SK-N-SH treated with all-trans-retinoic acid at 6 μM for 48 hours (cell line): ENCODE results near the gene RFXAP.

Experiments
- ATAC-seq: fragments of 200-7000 bp; cut with Tn5 transposase; 3 replicates; pipeline ENCODE4 v1.9.1; 2020; ENCODE audit warnings: mild to moderate bottlenecking, moderate library complexity
- ARNTL ChIP-seq: fragments of 450-650 bp; formaldehyde crosslinking; IDR thresholded peaks from 2 replicates; pipeline ENCODE4 v1.5.0; 2020; ENCODE audit warnings: low read depth, mild to moderate bottlenecking, moderate library complexity, borderline replicate concordance
- BACH2 ChIP-seq: fragments of 250-450 bp; sonication (Bioruptor Pico); IDR thresholded peaks from 2 replicates; pipeline ENCODE4 v1.9.0; 2021; ENCODE audit warnings: mild to moderate bottlenecking, borderline replicate concordance
- CSDC2 ChIP-seq: fragments of 250-450 bp; sonication (Bioruptor Pico); IDR thresholded peaks from 2 replicates; pipeline ENCODE4 v1.5.0; 2020; ENCODE audit warnings: mild to moderate bottlenecking, moderate library complexity
- CSRNP3 ChIP-seq: fragments of 250-450 bp; sonication (Bioruptor Pico); IDR thresholded peaks from 2 replicates; pipeline ENCODE4 v1.5.1; 2021; ENCODE audit warnings: mild to moderate bottlenecking, moderate library complexity
- ESRRG ChIP-seq: fragments of 250-450 bp; sonication (Bioruptor Pico); IDR thresholded peaks from 2 replicates; pipeline ENCODE4 v1.6.1; 2021; ENCODE audit warnings: mild to moderate bottlenecking
- GLIS3 ChIP-seq: fragments of 250-450 bp; sonication (Bioruptor Pico); IDR thresholded peaks from 2 replicates; pipeline ENCODE4 v1.5.0; 2020; ENCODE audit warnings: mild to moderate bottlenecking, moderate library complexity
- ISL1 ChIP-seq: fragments of 250-450 bp; sonication (Bioruptor Pico); IDR thresholded peaks from 2 replicates; pipeline ENCODE4 v2.1.2; 2022; ENCODE audit warnings: mild to moderate bottlenecking, moderate library complexity
- OSR1 ChIP-seq: fragments of 250-450 bp; sonication (Bioruptor Pico); IDR thresholded peaks from 2 replicates; pipeline ENCODE4 v1.8.0; 2022; ENCODE audit warnings: moderate library complexity, mild to moderate bottlenecking, inconsistent platforms
- PPARA ChIP-seq: fragments of 250-450 bp; sonication (Bioruptor Pico); IDR thresholded peaks from 2 replicates; pipeline ENCODE4 v1.5.0; 2020; ENCODE audit warnings: mild to moderate bottlenecking, borderline replicate concordance
- RARB ChIP-seq: fragments of 250-450 bp; sonication (Bioruptor Pico); IDR thresholded peaks from 2 replicates; pipeline ENCODE4 v1.8.0; 2021; ENCODE audit warnings: mild to moderate bottlenecking, moderate library complexity
- SNAI2 ChIP-seq: fragments of 250-450 bp; sonication (Bioruptor Pico); IDR thresholded peaks from 2 replicates; pipeline ENCODE4 v1.5.0; 2020; ENCODE audit warnings: mild to moderate bottlenecking, moderate library complexity
- TCF4 ChIP-seq: fragments of 250-450 bp; sonication (Bioruptor Pico); IDR thresholded peaks from 2 replicates; pipeline ENCODE4 v1.8.0; 2021; ENCODE audit warnings: mild to moderate bottlenecking, moderate library complexity, borderline replicate concordance
- TOX ChIP-seq: fragments of 250-450 bp; sonication (Bioruptor Pico); IDR thresholded peaks from 2 replicates; pipeline ENCODE4 v1.8.0; 2021; ENCODE audit warnings: mild to moderate bottlenecking, moderate library complexity, borderline replicate concordance
- ZC3H10 ChIP-seq: fragments of 250-450 bp; sonication (Bioruptor Pico); IDR thresholded peaks from 2 replicates; pipeline ENCODE4 v1.5.1; 2021; ENCODE audit warnings: mild to moderate bottlenecking, moderate library complexity
- ZFP3 ChIP-seq: fragments of 250-450 bp; sonication (Bioruptor Pico); IDR thresholded peaks from 2 replicates; pipeline ENCODE4 v1.5.0; 2020; ENCODE audit warnings: mild to moderate bottlenecking, moderate library complexity
- ZNF70 ChIP-seq: fragments of 450-650 bp; formaldehyde crosslinking; IDR thresholded peaks from 2 replicates; pipeline ENCODE4 v1.5.0; 2020; ENCODE audit warnings: mild to moderate bottlenecking, moderate library complexity
- ZNF8 ChIP-seq: fragments of 450-650 bp; formaldehyde crosslinking; IDR thresholded peaks from 2 replicates; pipeline ENCODE4 v1.5.0; 2020; ENCODE audit warnings: mild to moderate bottlenecking, moderate library complexity
- TF ChIP-seq, protein P1 (sequence below): fragments of 250-450 bp; sonication (Bioruptor Pico); IDR thresholded peaks from 2 replicates; pipeline ENCODE4 v1.5.1; 2020; ENCODE audit warnings: low read depth, mild to moderate bottlenecking, moderate library complexity
- TF ChIP-seq, protein P2 (sequence below): fragments of 250-450 bp; sonication (Bioruptor Pico); IDR thresholded peaks from 2 replicates; pipeline ENCODE4 v1.5.0; 2020; ENCODE audit warnings: mild to moderate bottlenecking, moderate library complexity
- TF ChIP-seq, protein P3 (sequence below): fragments of 250-450 bp; sonication (Bioruptor Pico); IDR thresholded peaks from 2 replicates; pipeline ENCODE4 v1.8.0; 2020; ENCODE audit warnings: mild to moderate bottlenecking, moderate library complexity, borderline replicate concordance
- TF ChIP-seq, protein P4 (sequence below): fragments of 250-450 bp; sonication (Bioruptor Pico); IDR thresholded peaks from 2 replicates; pipeline ENCODE4 v1.8.0; 2021; ENCODE audit warnings: low read depth, mild to moderate bottlenecking, moderate library complexity, borderline replicate concordance

The RFXAP gene

GRCh38 chr13:36788276-36788675 is 30.7 kb upstream of the RFXAP start:
- no peak for ATAC-seq
- TF ChIP-seq ZNF8 (CRISPR knock-in tag), result no peak

GRCh38 chr13:36789061-36789460 is 30.0 kb upstream of the RFXAP start:
- no peak for ATAC-seq
- TF ChIP-seq, protein P1, sequence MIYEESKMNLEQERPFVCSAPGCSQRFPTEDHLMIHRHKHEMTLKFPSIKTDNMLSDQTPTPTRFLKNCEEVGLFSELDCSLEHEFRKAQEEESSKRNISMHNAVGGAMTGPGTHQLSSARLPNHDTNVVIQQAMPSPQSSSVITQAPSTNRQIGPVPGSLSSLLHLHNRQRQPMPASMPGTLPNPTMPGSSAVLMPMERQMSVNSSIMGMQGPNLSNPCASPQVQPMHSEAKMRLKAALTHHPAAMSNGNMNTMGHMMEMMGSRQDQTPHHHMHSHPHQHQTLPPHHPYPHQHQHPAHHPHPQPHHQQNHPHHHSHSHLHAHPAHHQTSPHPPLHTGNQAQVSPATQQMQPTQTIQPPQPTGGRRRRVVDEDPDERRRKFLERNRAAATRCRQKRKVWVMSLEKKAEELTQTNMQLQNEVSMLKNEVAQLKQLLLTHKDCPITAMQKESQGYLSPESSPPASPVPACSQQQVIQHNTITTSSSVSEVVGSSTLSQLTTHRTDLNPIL (CRISPR knock-in tag), result no peak
- TF ChIP-seq ZNF70 (CRISPR knock-in tag), result no peak
- TF ChIP-seq, protein P2, sequence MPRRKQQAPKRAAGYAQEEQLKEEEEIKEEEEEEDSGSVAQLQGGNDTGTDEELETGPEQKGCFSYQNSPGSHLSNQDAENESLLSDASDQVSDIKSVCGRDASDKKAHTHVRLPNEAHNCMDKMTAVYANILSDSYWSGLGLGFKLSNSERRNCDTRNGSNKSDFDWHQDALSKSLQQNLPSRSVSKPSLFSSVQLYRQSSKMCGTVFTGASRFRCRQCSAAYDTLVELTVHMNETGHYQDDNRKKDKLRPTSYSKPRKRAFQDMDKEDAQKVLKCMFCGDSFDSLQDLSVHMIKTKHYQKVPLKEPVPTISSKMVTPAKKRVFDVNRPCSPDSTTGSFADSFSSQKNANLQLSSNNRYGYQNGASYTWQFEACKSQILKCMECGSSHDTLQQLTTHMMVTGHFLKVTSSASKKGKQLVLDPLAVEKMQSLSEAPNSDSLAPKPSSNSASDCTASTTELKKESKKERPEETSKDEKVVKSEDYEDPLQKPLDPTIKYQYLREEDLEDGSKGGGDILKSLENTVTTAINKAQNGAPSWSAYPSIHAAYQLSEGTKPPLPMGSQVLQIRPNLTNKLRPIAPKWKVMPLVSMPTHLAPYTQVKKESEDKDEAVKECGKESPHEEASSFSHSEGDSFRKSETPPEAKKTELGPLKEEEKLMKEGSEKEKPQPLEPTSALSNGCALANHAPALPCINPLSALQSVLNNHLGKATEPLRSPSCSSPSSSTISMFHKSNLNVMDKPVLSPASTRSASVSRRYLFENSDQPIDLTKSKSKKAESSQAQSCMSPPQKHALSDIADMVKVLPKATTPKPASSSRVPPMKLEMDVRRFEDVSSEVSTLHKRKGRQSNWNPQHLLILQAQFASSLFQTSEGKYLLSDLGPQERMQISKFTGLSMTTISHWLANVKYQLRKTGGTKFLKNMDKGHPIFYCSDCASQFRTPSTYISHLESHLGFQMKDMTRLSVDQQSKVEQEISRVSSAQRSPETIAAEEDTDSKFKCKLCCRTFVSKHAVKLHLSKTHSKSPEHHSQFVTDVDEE (CRISPR knock-in tag), result no peak
- TF ChIP-seq TOX, result no peak
- TF ChIP-seq, protein P3, sequence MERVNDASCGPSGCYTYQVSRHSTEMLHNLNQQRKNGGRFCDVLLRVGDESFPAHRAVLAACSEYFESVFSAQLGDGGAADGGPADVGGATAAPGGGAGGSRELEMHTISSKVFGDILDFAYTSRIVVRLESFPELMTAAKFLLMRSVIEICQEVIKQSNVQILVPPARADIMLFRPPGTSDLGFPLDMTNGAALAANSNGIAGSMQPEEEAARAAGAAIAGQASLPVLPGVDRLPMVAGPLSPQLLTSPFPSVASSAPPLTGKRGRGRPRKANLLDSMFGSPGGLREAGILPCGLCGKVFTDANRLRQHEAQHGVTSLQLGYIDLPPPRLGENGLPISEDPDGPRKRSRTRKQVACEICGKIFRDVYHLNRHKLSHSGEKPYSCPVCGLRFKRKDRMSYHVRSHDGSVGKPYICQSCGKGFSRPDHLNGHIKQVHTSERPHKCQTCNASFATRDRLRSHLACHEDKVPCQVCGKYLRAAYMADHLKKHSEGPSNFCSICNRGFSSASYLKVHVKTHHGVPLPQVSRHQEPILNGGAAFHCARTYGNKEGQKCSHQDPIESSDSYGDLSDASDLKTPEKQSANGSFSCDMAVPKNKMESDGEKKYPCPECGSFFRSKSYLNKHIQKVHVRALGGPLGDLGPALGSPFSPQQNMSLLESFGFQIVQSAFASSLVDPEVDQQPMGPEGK, result no peak
- no peak for TF ChIP-seq PPARA (CRISPR knock-in tag)
- TF ChIP-seq RARB (CRISPR knock-in tag), result no peak
- no peak for TF ChIP-seq BACH2 (CRISPR knock-in tag)
- no peak for TF ChIP-seq ESRRG (CRISPR knock-in tag)

- TF ChIP-seq, protein P1 (CRISPR knock-in tag), result no peak
- no peak for TF ChIP-seq ZFP3 (CRISPR knock-in tag)
- no peak for TF ChIP-seq TOX
- TF ChIP-seq CSRNP3 (CRISPR knock-in tag), result no peak
- TF ChIP-seq ISL1 (CRISPR knock-in tag), result no peak
- TF ChIP-seq ESRRG (CRISPR knock-in tag), result no peak
- TF ChIP-seq OSR1 (CRISPR knock-in tag), result no peak
- TF ChIP-seq BACH2 (CRISPR knock-in tag), result no peak
- no peak for TF ChIP-seq RARB (CRISPR knock-in tag)
- no peak for TF ChIP-seq ARNTL (CRISPR knock-in tag)
- TF ChIP-seq, protein P4, sequence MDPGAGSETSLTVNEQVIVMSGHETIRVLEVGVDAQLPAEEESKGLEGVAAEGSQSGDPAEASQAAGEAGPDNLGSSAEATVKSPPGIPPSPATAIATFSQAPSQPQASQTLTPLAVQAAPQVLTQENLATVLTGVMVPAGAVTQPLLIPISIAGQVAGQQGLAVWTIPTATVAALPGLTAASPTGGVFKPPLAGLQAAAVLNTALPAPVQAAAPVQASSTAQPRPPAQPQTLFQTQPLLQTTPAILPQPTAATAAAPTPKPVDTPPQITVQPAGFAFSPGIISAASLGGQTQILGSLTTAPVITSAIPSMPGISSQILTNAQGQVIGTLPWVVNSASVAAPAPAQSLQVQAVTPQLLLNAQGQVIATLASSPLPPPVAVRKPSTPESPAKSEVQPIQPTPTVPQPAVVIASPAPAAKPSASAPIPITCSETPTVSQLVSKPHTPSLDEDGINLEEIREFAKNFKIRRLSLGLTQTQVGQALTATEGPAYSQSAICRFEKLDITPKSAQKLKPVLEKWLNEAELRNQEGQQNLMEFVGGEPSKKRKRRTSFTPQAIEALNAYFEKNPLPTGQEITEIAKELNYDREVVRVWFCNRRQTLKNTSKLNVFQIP, result no peak
- TF ChIP-seq CSDC2 (CRISPR knock-in tag), result no peak
- TF ChIP-seq, protein P3, result no peak
- no peak for TF ChIP-seq TCF4 (CRISPR knock-in tag)
- no peak for TF ChIP-seq SNAI2 (CRISPR knock-in tag)
- no peak for TF ChIP-seq PPARA (CRISPR knock-in tag)
- TF ChIP-seq ZC3H10 (CRISPR knock-in tag), result no peak
- TF ChIP-seq GLIS3 (CRISPR knock-in tag), result no peak
- TF ChIP-seq, all 23 proteins: peak for 0
- no peak for ATAC-seq
Observed at GRCh38 chr13:36789730-36790129, 29.3 kb upstream of the RFXAP start.
